Naive thymus-derived CD8-positive, alpha-beta T cell (primary cell): ENCODE measurements around the gene PBRM1. TPM values are rescaled to one million over a fixed set of nuclear protein-coding genes. Genes with fewer than 3 reads are reported as not detected.

Source experiments
- ATAC-seq, 2 donors: fragments of 150-1000 bp; cut with Tn5 transposase in 1 of 2; sonication (Bioruptor Pico), chemical (Tn5 transposase) in 1 of 2; 1 replicate in 1 of 2; 2 replicates in 1 of 2; pipeline ENCODE4 v1.10.0; 2021; ENCODE audit warnings: mild to moderate bottlenecking in 2 of 2, moderate library complexity in 2 of 2
- POLR2A ChIA-PET: fragments of 350-600 bp; sonication (Branson Sonifier 250); formaldehyde crosslinking; loops from one replicate; lab custom pipeline; 2021; ENCODE audit warnings: antibody characterized with exemption; lab: Charles Lee
- DNase-seq, 10 donors: peaks; one replicate each; pipeline versions ENCODE4 v3.0.0 to v3.0.0-alpha.2; 2020 to 2022
- H3K27ac Mint-ChIP-seq, 10 donors: one replicate each; pipeline ENCODE4 v1.8.0; 2020 to 2022; ENCODE audit warnings: mild to moderate bottlenecking in 10 of 10, mixed read lengths in 10 of 10, moderate library complexity in 4 of 10, inconsistent platforms in 1 of 10
- H3K27me3 Mint-ChIP-seq, 5 donors: one replicate each; pipeline ENCODE4 v1.8.0; 2021 to 2022; ENCODE audit warnings: mixed read lengths in 5 of 5
- H3K36me3 Mint-ChIP-seq, 3 donors: one replicate each; pipeline ENCODE4 v1.8.0; 2020 to 2022; ENCODE audit warnings: mixed read lengths in 3 of 3, mild to moderate bottlenecking in 2 of 3, inconsistent platforms in 1 of 3
- H3K4me1 Mint-ChIP-seq, 4 donors: one replicate each; pipeline ENCODE4 v1.8.0; 2021 to 2022; ENCODE audit warnings: mixed read lengths in 4 of 4
- H3K4me3 Mint-ChIP-seq, 10 donors: one replicate each; pipeline ENCODE4 v1.8.0; 2020 to 2022; ENCODE audit warnings: mild to moderate bottlenecking in 10 of 10, mixed read lengths in 10 of 10, moderate library complexity in 6 of 10, inconsistent platforms in 1 of 10
- H3K9me3 Mint-ChIP-seq, 9 donors: one replicate each; pipeline ENCODE4 v1.8.0; 2020 to 2022; ENCODE audit warnings: mixed read lengths in 9 of 9, mild to moderate bottlenecking in 3 of 9, inconsistent platforms in 1 of 9, moderate library complexity in 1 of 9
- polyA plus RNA-seq, 3 donors: library from polyadenylated mRNA; unstranded; fragments of 300-500 nt; fragmentation: Illumina TruSeq; gene quantifications; one replicate each; pipeline ENCODE4 v1.2.3, GENCODE V29; 2021
- total RNA-seq, 8 experiments: library from RNA in 2 of 8; stranded (reverse) in 2 of 8; gene quantifications; one replicate each; pipeline ENCODE4 v1.2.3 and lab custom pipeline; 2021 to 2026

The PBRM1 gene
- total and polyA plus RNA-seq, 5 experiments from 2014 or later = 66.0 to 81.4 (median 72.9) TPM

DNA sequence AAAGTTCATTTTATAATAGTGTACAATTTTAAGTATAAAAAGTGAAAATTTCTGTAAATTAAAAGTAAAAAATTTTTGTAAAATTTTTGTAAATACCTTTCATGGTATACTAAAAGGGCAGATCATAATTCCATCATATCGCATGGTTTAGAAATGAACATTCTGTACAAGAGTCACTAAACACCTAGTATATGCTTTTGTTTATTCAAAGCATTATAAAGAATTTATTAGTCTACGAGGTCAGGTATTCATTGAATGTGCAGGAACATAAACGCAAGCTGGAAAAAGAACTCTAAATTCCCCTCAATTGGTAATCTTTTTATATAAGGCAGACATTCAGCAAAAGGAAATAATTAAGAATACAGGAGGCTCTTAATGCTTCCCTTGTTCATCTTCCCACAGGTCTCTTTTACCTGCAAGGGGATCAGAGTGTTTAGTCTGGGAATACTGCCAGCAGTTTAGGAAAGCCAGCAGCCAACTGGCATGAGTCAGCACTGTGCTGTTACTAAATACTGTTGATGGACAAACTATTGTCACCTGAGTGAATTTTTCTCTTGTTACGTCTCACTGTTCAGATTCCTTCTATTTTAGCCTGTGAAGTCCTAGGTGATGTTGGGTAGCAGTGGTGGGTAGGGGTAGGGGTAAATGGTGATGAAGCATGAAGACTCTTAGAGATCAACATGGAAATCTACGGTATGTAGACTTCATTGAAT lies 79.2 kb downstream of the PBRM1 start:
- H3K36me3 Mint-ChIP-seq = peaks cover 32 to 95% (median 59%) of the 10 kb centered on the region in 3 donors
- POLR2A ChIA-PET = no interaction called here
- H3K4me1 Mint-ChIP-seq = peaks cover 0 to 11% (median 7%) of the 10 kb centered on the region in 4 donors
- no peaks in the 10 kb centered on the region for H3K27me3 Mint-ChIP-seq
- peaks cover 0 to 16% (median 4%) of the 10 kb centered on the region in 9 donors for H3K9me3 Mint-ChIP-seq
- H3K4me3 Mint-ChIP-seq = no peak overlapping the region
- DNase-seq = no peak
- peak overlapping the region in 4 of 10 donors; percentile 7 to 59 (median 34) for H3K27ac Mint-ChIP-seq
- ATAC-seq = no peak

DNA sequence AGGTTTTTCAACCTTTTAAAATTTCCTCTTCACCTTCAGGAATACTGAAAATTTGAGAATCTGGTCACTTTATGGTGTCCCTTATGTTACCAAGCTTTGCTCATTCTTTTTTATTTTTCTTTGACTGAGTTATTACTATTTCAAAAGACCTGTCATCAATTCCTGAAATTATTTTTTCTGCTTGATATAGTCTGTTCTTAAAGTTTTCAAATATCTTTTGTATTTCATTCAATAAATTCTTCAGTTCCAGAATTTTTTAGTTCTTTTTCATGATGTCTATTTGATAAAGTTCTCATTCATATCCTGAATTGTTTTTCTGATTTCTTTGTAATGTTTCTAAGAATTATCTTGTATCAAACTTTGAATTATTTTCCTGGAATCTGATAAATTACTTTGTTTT lies 85.5 kb downstream of the PBRM1 start:
- no peak for ATAC-seq
- no peaks in the 10 kb centered on the region for H3K4me1 Mint-ChIP-seq
- DNase-seq = no peak
- no peak overlapping the region for H3K4me3 Mint-ChIP-seq
- no peaks in the 10 kb centered on the region for H3K27me3 Mint-ChIP-seq
- POLR2A ChIA-PET = interaction anchor here (0.6 kb wide), 1 partner anchor 26 kb away, joined by 4 read pairs; no protein-coding TSS in a partner anchor
- peaks cover 34 to 81% (median 72%) of the 10 kb centered on the region in 3 donors for H3K36me3 Mint-ChIP-seq
- H3K27ac Mint-ChIP-seq = no peak overlapping the region
- H3K9me3 Mint-ChIP-seq = peaks cover 0 to 30% (median 13%) of the 10 kb centered on the region in 9 donors

DNA sequence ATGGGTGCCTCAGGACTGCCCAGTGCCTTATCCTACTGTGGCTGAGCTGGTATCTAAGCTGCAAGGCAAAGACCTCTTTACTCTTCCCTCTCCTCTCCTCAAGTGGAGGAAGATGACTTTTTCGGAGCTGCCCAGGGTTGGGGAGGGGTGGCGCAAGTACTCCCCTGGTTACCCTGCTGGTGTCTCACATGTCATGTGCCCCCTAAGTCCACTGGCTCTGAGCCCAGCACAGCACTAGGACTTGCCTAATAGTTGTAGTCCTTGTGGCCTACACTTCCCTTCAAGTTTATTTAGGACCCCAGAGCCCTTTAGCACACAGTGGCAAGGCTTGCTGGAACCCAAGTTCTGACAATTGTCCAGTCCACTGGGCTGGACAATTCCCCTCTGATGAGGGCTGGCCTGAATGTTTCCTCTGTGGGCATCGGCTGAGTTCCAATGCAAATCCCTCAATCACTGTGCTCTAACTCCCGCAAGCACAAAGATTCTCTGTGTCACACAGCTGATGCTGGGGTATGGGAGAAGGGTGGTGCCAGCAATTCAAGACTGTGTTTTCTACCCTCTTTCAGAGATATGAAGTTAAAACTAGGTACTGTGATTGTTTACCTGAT lies 89.0 kb downstream of the PBRM1 start:
- Mint-ChIP-seq H3K27ac (peak overlapping the region in 1 of 10 donors; percentile 57), H3K9me3 (peaks cover 0 to 16% (median 5%) of the 10 kb centered on the region in 9 donors), H3K36me3 (peaks cover 10 to 59% (median 49%) of the 10 kb centered on the region in 3 donors), H3K27me3 (no peaks in the 10 kb centered on the region), H3K4me1 (peaks cover 0 to 2% (median 0%) of the 10 kb centered on the region in 4 donors), H3K4me3 (no peak overlapping the region)
- POLR2A ChIA-PET = no interaction called here
- ATAC-seq (no peak), DNase-seq (no peak)

DNA sequence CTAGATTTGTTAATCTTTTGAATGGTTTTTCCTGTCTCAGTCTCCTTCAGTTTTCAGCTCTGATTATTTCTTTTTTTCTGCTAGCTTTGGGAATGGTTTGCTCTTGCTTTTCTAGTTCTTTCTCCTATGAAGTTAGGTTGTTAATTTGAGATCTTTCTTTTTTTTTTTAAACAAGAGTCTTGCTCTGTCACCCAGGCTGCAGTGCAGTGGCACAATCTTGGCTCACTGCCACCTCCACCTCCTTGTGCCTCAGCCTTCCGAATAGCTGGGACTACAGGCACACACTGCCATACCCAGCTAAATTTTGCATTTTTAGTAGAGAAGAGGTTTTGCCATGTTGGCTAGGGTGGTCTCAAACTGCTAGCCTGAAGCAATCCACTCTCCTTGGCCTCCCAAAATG lies 92.6 kb downstream of the PBRM1 start:
- Mint-ChIP-seq H3K27ac (peak overlapping the region in 5 of 10 donors; percentile 5 to 79 (median 36)), H3K36me3 (peaks cover 0 to 45% (median 23%) of the 10 kb centered on the region in 3 donors), H3K4me1 (peaks cover 0 to 2% (median 0%) of the 10 kb centered on the region in 4 donors), H3K27me3 (no peaks in the 10 kb centered on the region), H3K9me3 (no peaks in the 10 kb centered on the region), H3K4me3 (no peak overlapping the region)
- DNase-seq (no peak), ATAC-seq (no peak)
- POLR2A ChIA-PET = no interaction called here

DNA sequence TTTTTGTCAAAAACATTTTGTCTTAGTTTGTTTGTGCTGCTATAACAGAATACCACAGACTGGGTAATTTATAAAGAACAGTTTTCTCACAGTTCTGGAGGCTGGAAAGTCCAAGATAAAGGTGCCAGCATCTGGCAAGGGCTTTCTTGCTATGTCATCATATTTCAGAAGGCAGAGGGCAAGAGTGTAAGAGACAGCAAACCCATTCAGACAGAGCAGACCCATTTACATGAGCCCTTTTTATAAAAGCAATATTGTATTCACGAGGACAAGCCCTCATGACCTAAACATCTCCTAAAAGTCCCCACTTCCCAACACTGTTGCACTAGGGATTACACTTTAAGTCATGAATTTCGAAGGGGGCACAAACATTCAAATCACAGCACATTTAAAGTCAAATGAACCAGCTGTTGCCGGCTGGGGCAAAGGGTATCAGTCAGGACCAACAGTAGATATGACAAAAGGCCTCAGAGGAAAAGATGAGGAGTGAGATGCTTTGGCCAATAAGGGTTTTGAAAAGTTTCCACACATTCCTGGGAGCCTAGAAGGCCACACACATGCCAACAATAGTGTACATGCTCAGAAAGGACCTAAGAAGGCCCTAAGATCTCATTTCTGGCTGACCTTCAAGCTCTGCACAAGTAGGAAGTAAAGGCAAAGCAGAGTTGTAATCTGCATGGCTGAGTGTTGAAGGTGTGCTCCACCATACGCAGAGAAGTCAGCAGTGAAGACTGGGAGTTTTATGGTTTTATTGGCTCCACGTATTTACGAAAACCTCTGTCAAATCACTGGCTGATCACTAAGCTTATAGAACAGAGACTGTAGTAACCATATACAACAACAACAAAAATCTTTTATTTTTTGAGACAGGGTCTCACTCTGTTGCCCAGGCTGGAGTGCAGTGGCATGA lies 111.4 kb downstream of the PBRM1 start:
- DNase-seq = no peak
- H3K4me1 Mint-ChIP-seq = peaks cover 0 to 2% (median 0%) of the 10 kb centered on the region in 4 donors
- H3K9me3 Mint-ChIP-seq = no peaks in the 10 kb centered on the region
- no peaks in the 10 kb centered on the region for H3K27me3 Mint-ChIP-seq
- POLR2A ChIA-PET = interaction anchor here (0.6 to 0.7 kb wide), 2 partner anchors 25 to 197 kb away, joined by 3 to 4 read pairs; no protein-coding TSS in a partner anchor
- no peak overlapping the region for H3K4me3 Mint-ChIP-seq
- peaks cover 17 to 79% (median 31%) of the 10 kb centered on the region in 3 donors for H3K36me3 Mint-ChIP-seq
- no peak for ATAC-seq
- peak overlapping the region in 2 of 10 donors; percentile 36 to 37 for H3K27ac Mint-ChIP-seq

DNA sequence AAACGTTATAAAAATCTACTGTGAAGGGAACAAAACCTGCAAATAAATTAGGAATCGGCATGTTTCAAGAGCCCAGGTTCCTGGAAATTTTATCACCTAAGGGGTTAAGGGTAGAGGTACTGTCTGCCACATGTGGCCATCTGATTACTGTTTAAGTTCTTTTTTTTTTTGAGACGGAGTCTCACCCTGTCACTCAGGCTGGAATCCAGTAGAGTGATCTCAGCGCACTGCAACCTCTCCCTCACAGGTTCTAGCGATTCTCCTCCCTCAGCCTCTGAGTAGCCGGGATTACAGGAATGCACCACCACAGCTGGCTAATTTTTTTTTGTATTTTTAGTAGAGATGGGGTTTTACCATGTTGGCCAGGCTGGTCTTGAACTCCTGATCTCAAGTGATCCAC lies 113.5 kb downstream of the PBRM1 start:
- Mint-ChIP-seq H3K27ac (no peak overlapping the region), H3K9me3 (no peaks in the 10 kb centered on the region), H3K36me3 (peaks cover 4 to 66% (median 20%) of the 10 kb centered on the region in 3 donors), H3K27me3 (no peaks in the 10 kb centered on the region), H3K4me1 (peaks cover 0 to 2% (median 0%) of the 10 kb centered on the region in 4 donors), H3K4me3 (no peak overlapping the region)
- POLR2A ChIA-PET = no interaction called here
- no peak for DNase-seq
- ATAC-seq = no peak

DNA sequence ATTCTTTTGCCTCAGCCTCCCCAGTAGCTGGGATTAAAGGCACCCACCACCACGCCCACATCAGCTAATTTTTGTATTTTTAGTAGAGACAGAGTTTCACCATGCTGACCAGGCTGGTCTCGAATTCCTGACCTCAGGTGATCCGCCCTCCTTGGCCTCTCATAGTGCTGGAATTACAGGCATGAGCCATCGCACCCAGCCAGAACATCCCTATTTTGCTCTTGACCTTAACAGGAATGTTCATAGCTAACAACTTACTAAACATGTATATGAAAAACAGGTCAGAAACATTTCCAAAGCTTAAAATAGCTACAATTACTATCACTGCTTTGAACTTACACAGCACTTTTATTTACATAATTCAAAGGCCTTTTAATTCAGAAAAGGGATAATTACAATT lies 115.6 kb downstream of the PBRM1 start:
- no peaks in the 10 kb centered on the region for H3K9me3 Mint-ChIP-seq
- peaks cover 0 to 64% (median 10%) of the 10 kb centered on the region in 3 donors for H3K36me3 Mint-ChIP-seq
- DNase-seq (no peak), ATAC-seq (no peak)
- peak overlapping the region in 2 of 10 donors; percentile 69 to 71 for H3K27ac Mint-ChIP-seq
- H3K27me3 Mint-ChIP-seq = no peaks in the 10 kb centered on the region
- no peak overlapping the region for H3K4me3 Mint-ChIP-seq
- POLR2A ChIA-PET = no interaction called here
- H3K4me1 Mint-ChIP-seq = no peaks in the 10 kb centered on the region

DNA sequence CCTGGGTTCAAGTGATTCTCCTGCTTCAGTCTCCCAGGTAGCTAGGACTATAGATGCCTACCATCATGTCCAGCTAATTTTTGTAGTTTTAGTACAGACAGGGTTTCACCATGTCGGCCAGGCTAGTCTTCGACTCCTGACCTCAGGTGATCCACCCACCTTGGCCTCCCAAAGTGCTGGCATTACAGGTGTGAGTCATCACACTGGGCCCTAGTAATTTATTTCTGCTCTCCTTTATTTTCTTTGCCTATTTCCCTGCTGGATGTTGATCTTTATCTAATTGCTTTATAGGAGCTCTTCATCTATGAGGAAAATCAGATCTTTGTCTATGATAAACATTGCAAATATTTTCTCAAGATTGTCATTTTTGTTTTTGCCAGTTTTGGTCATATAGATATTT lies 117.6 kb downstream of the PBRM1 start:
- Mint-ChIP-seq H3K36me3 (peaks cover 0 to 57% (median 14%) of the 10 kb centered on the region in 3 donors), H3K27me3 (no peaks in the 10 kb centered on the region), H3K4me1 (no peaks in the 10 kb centered on the region), H3K27ac (peak overlapping the region in 2 of 10 donors; percentile 57 to 58), H3K4me3 (no peak overlapping the region), H3K9me3 (no peaks in the 10 kb centered on the region)
- POLR2A ChIA-PET = interaction anchor here (0.7 kb wide), 1 partner anchor 1313 kb away, joined by 4 read pairs; no protein-coding TSS in a partner anchor
- ATAC-seq (no peak), DNase-seq (no peak)

DNA sequence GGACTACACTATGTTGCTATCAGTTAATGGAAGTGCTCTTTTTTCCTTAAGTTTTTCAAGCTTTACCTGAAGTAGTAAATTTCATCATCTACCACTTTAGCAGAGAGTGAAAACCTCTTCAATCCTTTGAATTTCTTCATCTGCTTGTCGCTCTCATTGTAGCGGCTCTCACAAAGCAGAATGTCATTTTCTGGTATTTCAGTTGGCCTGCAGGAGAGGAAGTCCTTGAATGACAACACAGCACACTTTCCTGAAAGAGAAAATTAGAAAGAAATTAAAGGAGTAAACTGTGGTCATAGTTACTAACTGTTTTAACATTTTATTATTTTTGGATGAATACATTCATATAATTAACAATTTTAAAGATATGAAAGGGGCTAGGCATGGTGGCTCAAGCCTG lies 121.7 kb downstream of the PBRM1 start:
- Mint-ChIP-seq H3K4me1 (peaks cover 0 to 7% (median 3%) of the 10 kb centered on the region in 4 donors), H3K36me3 (peaks cover 0 to 75% (median 27%) of the 10 kb centered on the region in 3 donors), H3K4me3 (no peak overlapping the region), H3K27me3 (no peaks in the 10 kb centered on the region), H3K27ac (no peak overlapping the region), H3K9me3 (no peaks in the 10 kb centered on the region)
- ATAC-seq (no peak), DNase-seq (no peak)
- POLR2A ChIA-PET = no interaction called here

DNA sequence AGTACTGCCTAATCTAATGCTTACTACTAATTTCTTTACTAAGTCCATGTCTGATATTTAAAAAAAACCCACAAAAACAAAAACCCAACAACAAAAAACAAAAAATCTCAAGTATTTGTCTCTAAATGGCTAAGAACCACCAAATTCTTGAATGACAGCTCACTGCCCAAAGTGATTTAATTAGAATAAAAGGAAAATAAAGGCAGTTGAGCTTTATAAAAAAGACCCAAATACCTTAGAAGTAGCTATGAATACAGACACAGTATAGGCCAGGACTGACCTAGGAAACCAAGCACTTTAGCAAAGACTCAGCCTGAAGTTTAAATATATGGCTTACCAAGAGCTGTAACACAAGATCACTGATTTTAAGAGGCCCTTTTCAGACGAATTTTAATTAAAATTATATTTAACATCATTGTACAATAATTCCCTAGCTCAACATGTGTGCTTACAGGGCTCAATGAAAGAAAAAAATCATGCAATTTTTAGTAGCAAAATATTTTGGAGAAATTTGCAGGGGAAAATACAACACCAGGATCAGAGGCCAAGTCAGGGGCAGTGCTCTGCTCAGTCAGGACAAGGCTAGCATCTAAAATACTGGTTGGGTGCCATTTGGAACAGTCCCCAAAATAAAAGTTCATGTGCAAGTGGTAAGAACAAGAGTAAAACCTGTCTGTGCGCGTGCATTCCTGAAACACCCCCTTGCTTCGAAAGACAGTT lies 124.5 kb downstream of the PBRM1 start:
- Mint-ChIP-seq H3K4me3 (no peak overlapping the region), H3K4me1 (peaks cover 0 to 7% (median 3%) of the 10 kb centered on the region in 4 donors), H3K9me3 (no peaks in the 10 kb centered on the region), H3K27me3 (no peaks in the 10 kb centered on the region), H3K36me3 (peaks cover 0 to 76% (median 27%) of the 10 kb centered on the region in 3 donors), H3K27ac (no peak overlapping the region)
- POLR2A ChIA-PET = no interaction called here
- DNase-seq (no peak), ATAC-seq (no peak)

DNA sequence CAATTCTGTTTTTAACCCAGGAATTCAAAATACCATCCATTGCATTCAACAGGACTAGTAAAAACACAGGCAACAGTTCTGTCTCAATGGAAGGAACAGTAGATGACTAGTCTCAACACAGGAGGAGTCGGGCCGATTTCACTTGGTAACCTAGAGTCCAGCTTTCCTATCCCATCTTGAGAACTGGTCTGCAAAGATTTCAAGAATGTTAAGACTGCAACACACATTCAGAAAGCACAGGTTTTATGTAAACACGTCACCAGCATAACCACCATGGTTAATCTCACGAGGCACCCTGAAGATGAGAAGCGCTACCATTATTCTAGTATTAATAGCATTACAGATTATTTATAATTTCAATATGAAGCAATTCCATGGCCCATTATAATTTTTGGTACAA lies 127.3 kb downstream of the PBRM1 start:
- DNase-seq = no peak
- Mint-ChIP-seq H3K9me3 (no peaks in the 10 kb centered on the region), H3K27ac (no peak overlapping the region), H3K27me3 (no peaks in the 10 kb centered on the region), H3K4me3 (no peak overlapping the region), H3K36me3 (peaks cover 0 to 80% (median 23%) of the 10 kb centered on the region in 3 donors), H3K4me1 (peaks cover 0 to 9% (median 3%) of the 10 kb centered on the region in 4 donors)
- POLR2A ChIA-PET = no interaction called here
- no peak for ATAC-seq
